Ishikawa (cell line): ENCODE results near the gene KCNN1.

Experiments
- CEBPB ChIP-seq: IDR thresholded peaks from 2 replicates; pipeline ENCODE4 v1.6.1; 2012
- CREB1 ChIP-seq: IDR thresholded peaks from 2 replicates; pipeline ENCODE4 v1.6.1; 2012; ENCODE audit warnings: low read depth
- EGR1 ChIP-seq: IDR thresholded peaks from 2 replicates; pipeline ENCODE4 v1.6.1; 2012
- EP300 ChIP-seq: IDR thresholded peaks from 2 replicates; pipeline ENCODE4 v1.6.1; 2012; ENCODE audit warnings: borderline replicate concordance
- FOXM1 ChIP-seq: IDR thresholded peaks from 2 replicates; pipeline ENCODE4 v1.6.1; 2012; ENCODE audit warnings: low read depth, borderline replicate concordance
- MAX ChIP-seq: IDR thresholded peaks from 2 replicates; pipeline ENCODE4 v1.6.1; 2012
- NFIC ChIP-seq: IDR thresholded peaks from 2 replicates; pipeline ENCODE4 v1.6.1; 2012
- RAD21 ChIP-seq: IDR thresholded peaks from 2 replicates; pipeline ENCODE4 v1.6.1; 2012; ENCODE audit warnings: low read depth
- REST ChIP-seq: IDR thresholded peaks from 2 replicates; pipeline ENCODE4 v1.6.1; 2012; ENCODE audit warnings: low read depth, mild to moderate bottlenecking
- TAF1 ChIP-seq: IDR thresholded peaks from 2 replicates; pipeline ENCODE4 v1.6.1; 2012; ENCODE audit warnings: low read depth, mild to moderate bottlenecking
- TCF12 ChIP-seq: IDR thresholded peaks from 2 replicates; pipeline ENCODE4 v1.6.1; 2012; ENCODE audit warnings: low read depth
- TEAD4 ChIP-seq: IDR thresholded peaks from 2 replicates; pipeline ENCODE4 v1.6.1; 2012
- USF1 ChIP-seq: IDR thresholded peaks from 2 replicates; pipeline ENCODE4 v1.6.1; 2012
- YY1 ChIP-seq: IDR thresholded peaks from 2 replicates; pipeline ENCODE4 v1.6.1; 2012; ENCODE audit warnings: low read depth
- ZBTB7A ChIP-seq: IDR thresholded peaks from 2 replicates; pipeline ENCODE4 v1.6.1; 2012; ENCODE audit warnings: low read depth

The KCNN1 gene

GRCh38 chr19:17949956-17950309 lies 17.0 kb upstream of the KCNN1 start:
- TF ChIP-seq TCF12 (no peak), TEAD4 (no peak), FOXM1 (no peak), USF1 (no peak), TAF1 (no peak), NFIC (no peak), REST (no peak), MAX (no peak; the same call in 1 of the 2 replicates), CREB1 (no peak), YY1 (no peak), ZBTB7A (no peak), CEBPB (no peak), EP300 (no peak), RAD21 (no peak)

GRCh38 chr19:17950310-17951156 lies 16.4 kb upstream of the KCNN1 start:
- TF ChIP-seq YY1 = no peak
- no peak for TF ChIP-seq TCF12
- peak; percentile 45; the same call in 1 of the 2 replicates for TF ChIP-seq EGR1
- no peak for TF ChIP-seq REST
- no peak for TF ChIP-seq CREB1
- TF ChIP-seq TEAD4 = no peak
- no peak; the same call in 1 of the 2 replicates for TF ChIP-seq MAX
- no peak for TF ChIP-seq EP300
- TF ChIP-seq ZBTB7A = peak; percentile 51; the same call in 1 of the 2 replicates

- no peak for TF ChIP-seq FOXM1
- TF ChIP-seq RAD21 = no peak
- no peak for TF ChIP-seq EGR1
- no peak for TF ChIP-seq YY1
- no peak for TF ChIP-seq CEBPB
- no peak for TF ChIP-seq USF1
- TF ChIP-seq TAF1 = no peak
- no peak for TF ChIP-seq NFIC
- no peak for TF ChIP-seq CREB1
- no peak for TF ChIP-seq TEAD4
- no peak for TF ChIP-seq EP300
- TF ChIP-seq TCF12 = no peak
- TF ChIP-seq MAX = no peak
- TF ChIP-seq ZBTB7A = no peak; the same call in 1 of the 2 replicates
- no peak for TF ChIP-seq REST
Measured at GRCh38 chr19:17951157-17951989, 15.5 kb upstream of the KCNN1 start.
